ENCODE data around the gene RXFP1.

The RXFP1 gene

GRCh38 chr4:158529505-158529904 is 7.8 kb downstream of the RXFP1 start:
- TF ChIP-seq TAF1 (IDR thresholded peaks at IDR 0.05; ENCODE audit: borderline replicate concordance, low read depth, low read length), result no peak
- TF ChIP-seq POLR2AphosphoS5 (IDR thresholded peaks at IDR 0.05; ENCODE audit: low read depth, low read length), result no peak
- TF ChIP-seq POLR2A (IDR thresholded peaks at IDR 0.05; ENCODE audit: low read depth, low read length), result no peak
- FAIRE-seq, result no peak
- no peak for DNase-seq (ENCODE audit: insufficient read length)

DNA sequence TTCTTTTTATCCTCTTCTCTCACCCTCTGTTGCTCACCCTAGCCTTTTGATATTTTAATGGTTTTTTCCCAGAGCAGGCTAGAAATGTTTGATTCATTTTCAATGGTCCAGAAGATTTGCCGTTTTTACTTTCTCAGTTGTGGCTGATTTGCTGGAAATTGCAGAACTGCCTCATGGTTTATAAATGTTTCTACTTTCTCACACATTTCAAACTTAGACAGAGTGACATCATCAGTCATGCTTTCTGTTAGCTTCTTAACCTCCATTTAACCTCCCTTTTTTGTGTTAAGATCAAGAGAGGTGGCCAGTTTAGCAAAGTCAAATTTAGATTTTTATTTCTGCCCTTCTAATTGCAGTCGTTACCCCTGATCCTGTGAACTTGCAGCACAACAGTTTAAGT is 8.7 kb downstream of the RXFP1 start:
- FAIRE-seq (no peak), DNase-seq (ENCODE audit: insufficient read length) (no peak)
- TF ChIP-seq POLR2AphosphoS5 (IDR thresholded peaks at IDR 0.05; ENCODE audit: low read depth, low read length) (no peak), POLR2A (IDR thresholded peaks at IDR 0.05; ENCODE audit: low read depth, low read length) (no peak), TAF1 (IDR thresholded peaks at IDR 0.05; ENCODE audit: borderline replicate concordance, low read depth, low read length) (no peak)

DNA sequence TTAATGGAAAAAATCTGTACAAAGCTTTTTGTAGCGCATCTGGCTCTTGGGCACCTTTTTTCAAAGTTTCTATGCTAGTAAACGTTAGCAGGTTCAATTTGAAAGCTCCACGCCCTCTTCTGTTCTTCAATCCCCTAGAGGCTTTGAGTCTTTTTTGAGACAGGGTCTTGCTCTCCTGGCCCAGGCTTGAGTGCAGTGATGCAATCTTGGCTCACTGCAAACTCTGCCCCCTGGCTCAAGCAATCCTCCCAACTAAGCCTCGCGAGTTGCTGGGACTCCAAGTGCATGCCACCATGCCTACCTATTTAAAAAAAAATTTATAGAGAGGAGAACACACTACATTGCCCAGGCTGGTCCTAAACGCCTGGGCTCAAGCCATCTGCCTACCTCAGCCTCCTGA is 9.2 kb downstream of the RXFP1 start:
- FAIRE-seq, result no peak
- TF ChIP-seq POLR2A (IDR thresholded peaks at IDR 0.05; ENCODE audit: low read depth, low read length) (no peak), POLR2AphosphoS5 (IDR thresholded peaks at IDR 0.05; ENCODE audit: low read depth, low read length) (no peak), TAF1 (IDR thresholded peaks at IDR 0.05; ENCODE audit: borderline replicate concordance, low read depth, low read length) (no peak)
- no peak for DNase-seq (ENCODE audit: insufficient read length)

DNA sequence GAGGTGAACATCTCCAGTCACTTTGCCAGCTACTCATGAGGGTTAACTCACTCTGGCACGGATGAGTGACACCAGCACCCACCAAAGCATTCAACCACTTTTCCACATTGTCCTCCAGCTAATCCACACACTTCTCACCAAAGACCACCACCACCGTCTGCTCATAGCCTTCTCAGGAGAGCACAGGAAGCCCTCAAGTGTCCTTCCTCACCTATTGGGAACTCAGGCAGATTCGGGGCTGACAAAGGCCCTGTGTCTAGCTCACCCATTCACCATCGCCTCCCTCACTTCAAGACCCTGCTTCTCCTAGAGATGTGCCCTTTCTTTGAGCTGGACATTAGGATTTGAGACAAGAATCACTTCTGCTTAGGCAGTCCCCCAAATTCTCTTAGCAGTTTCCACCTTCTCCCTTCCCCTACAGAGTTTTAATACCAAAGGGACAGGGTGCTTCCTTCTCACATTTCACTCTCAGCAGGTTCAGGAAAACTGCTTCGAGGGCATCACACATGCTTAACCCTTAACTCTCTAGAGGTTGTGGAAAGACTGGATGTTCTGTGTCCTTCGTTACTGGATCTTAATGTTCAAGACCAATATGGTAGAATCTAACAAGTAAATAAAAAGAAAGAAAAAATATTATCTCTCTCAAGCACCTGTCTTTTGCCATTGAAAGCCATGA is 11.0 kb downstream of the RXFP1 start:
- no peak for TF ChIP-seq POLR2AphosphoS5 (IDR thresholded peaks at IDR 0.05; ENCODE audit: low read depth, low read length)
- no peak for TF ChIP-seq TAF1 (IDR thresholded peaks at IDR 0.05; ENCODE audit: borderline replicate concordance, low read depth, low read length)
- TF ChIP-seq POLR2A (IDR thresholded peaks at IDR 0.05; ENCODE audit: low read depth, low read length), result no peak
- no peak for DNase-seq (ENCODE audit: insufficient read length)
- no peak for FAIRE-seq

DNA sequence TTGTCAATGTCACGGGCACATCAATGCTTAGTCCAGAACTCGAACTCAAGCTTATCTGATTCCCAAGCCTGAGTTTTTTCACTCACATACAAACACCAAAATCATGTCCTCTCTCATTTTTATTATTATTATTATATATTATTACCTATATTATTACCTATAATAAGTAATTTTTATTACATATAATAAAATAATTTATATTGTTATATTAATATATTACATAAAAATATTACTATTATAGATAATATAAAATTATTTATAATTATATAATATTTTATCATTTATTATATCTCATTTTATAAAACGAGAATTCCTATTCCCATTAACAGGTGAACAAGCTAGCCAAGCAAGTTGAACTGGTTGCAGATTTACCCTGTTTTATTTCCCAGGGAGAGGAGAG is 13.0 kb downstream of the RXFP1 start:
- no peak for DNase-seq (ENCODE audit: insufficient read length)
- no peak for FAIRE-seq
- TF ChIP-seq POLR2A (IDR thresholded peaks at IDR 0.05; ENCODE audit: low read depth, low read length) (no peak), TAF1 (IDR thresholded peaks at IDR 0.05; ENCODE audit: borderline replicate concordance, low read depth, low read length) (no peak), POLR2AphosphoS5 (IDR thresholded peaks at IDR 0.05; ENCODE audit: low read depth, low read length) (no peak)

DNA sequence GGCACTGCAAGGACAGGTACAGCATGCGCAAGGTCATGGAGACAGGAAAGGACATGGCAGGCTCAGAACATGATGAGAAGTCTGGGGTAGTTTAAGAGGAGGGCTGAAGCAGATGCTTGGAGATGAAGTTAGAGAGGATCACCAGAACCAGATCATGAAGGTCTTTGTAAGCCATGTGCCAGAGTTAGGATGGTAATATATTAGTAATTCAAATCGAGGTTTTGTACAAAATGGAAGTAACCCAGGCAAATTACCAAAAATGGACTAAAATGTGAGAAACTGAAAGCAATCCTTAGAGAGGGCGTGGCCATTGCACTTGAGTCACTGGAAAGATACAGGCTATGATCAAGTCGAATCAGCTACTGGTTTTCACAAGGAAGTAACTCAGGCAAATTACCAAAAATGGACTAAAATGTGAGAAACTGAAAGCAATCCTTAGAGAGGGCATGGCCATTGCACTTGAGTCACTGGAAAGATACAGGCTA is 13.5 kb downstream of the RXFP1 start:
- DNase-seq (ENCODE audit: insufficient read length), result no peak
- peak; percentile 69 for FAIRE-seq
- TF ChIP-seq POLR2A (IDR thresholded peaks at IDR 0.05; ENCODE audit: low read depth, low read length) (no peak), TAF1 (IDR thresholded peaks at IDR 0.05; ENCODE audit: borderline replicate concordance, low read depth, low read length) (no peak), POLR2AphosphoS5 (IDR thresholded peaks at IDR 0.05; ENCODE audit: low read depth, low read length) (no peak)

- no peak for FAIRE-seq
- no peak for DNase-seq (ENCODE audit: insufficient read length)
- no peak for TF ChIP-seq POLR2AphosphoS5 (IDR thresholded peaks at IDR 0.05; ENCODE audit: low read depth, low read length)
- TF ChIP-seq TAF1 (IDR thresholded peaks at IDR 0.05; ENCODE audit: borderline replicate concordance, low read depth, low read length), result no peak
- TF ChIP-seq POLR2A (IDR thresholded peaks at IDR 0.05; ENCODE audit: low read depth, low read length), result no peak
Measured at GRCh38 chr4:158536833-158537232, 15.2 kb downstream of the RXFP1 start.

GRCh38 chr4:158538176-158538575 is 16.5 kb downstream of the RXFP1 start:
- no peak for DNase-seq (ENCODE audit: insufficient read length)
- no peak for FAIRE-seq
- TF ChIP-seq POLR2AphosphoS5 (IDR thresholded peaks at IDR 0.05; ENCODE audit: low read depth, low read length) (no peak), POLR2A (IDR thresholded peaks at IDR 0.05; ENCODE audit: low read depth, low read length) (no peak), TAF1 (IDR thresholded peaks at IDR 0.05; ENCODE audit: borderline replicate concordance, low read depth, low read length) (no peak)

DNA sequence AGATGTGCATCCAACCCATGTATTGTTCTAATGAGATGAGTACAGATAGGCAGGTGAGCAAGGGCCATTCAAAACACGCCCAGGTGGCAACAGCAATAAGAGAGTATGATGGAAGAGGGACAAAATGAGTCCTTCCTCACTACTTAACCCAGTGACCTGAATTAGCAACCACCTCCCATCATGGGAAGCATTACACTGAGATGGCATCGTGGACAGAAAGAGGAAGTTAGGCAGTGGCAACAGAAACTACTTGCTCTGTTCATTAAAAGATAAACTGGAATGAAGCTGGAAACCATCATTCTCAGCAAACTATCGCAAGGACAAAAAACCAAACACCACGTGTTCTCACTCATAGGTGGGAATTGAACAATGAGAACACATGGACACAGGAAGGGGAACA is 17.2 kb downstream of the RXFP1 start:
- DNase-seq (ENCODE audit: insufficient read length) (no peak), FAIRE-seq (no peak)
- TF ChIP-seq POLR2A (IDR thresholded peaks at IDR 0.05; ENCODE audit: low read depth, low read length) (no peak), TAF1 (IDR thresholded peaks at IDR 0.05; ENCODE audit: borderline replicate concordance, low read depth, low read length) (no peak), POLR2AphosphoS5 (IDR thresholded peaks at IDR 0.05; ENCODE audit: low read depth, low read length) (no peak)

GRCh38 chr4:158540125-158540907 is 18.6 kb downstream of the RXFP1 start:
- no peak for FAIRE-seq
- no peak for DNase-seq (ENCODE audit: insufficient read length)
- TF ChIP-seq POLR2AphosphoS5 (IDR thresholded peaks at IDR 0.05; ENCODE audit: low read depth, low read length), result no peak
- no peak for TF ChIP-seq POLR2A (IDR thresholded peaks at IDR 0.05; ENCODE audit: low read depth, low read length)
- TF ChIP-seq TAF1 (IDR thresholded peaks at IDR 0.05; ENCODE audit: borderline replicate concordance, low read depth, low read length), result no peak

DNA sequence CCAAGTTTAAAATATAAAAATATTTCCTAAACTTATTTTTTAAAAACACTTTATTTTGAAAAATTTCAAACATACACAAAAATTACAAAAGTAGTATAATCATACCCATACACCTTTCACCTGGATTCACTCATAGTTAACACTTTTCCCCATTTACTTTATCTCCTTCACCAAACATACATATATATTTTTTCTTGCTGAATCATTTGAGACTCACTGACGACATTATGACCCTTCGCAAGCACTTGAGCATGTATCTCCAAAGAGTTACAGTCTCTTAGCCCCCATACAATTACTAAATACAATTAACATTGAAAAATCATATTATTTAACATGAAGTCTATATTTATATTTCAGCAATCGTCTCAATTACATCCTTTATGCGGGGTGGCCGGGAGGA is 19.8 kb downstream of the RXFP1 start:
- DNase-seq (ENCODE audit: insufficient read length) (no peak), FAIRE-seq (no peak)
- TF ChIP-seq POLR2A (IDR thresholded peaks at IDR 0.05; ENCODE audit: low read depth, low read length) (no peak), TAF1 (IDR thresholded peaks at IDR 0.05; ENCODE audit: borderline replicate concordance, low read depth, low read length) (no peak), POLR2AphosphoS5 (IDR thresholded peaks at IDR 0.05; ENCODE audit: low read depth, low read length) (no peak)

GRCh38 chr4:158543191-158543590 is 21.5 kb downstream of the RXFP1 start:
- no peak for DNase-seq (ENCODE audit: insufficient read length)
- no peak for TF ChIP-seq TAF1 (IDR thresholded peaks at IDR 0.05; ENCODE audit: borderline replicate concordance, low read depth, low read length)
- TF ChIP-seq POLR2AphosphoS5 (IDR thresholded peaks at IDR 0.05; ENCODE audit: low read depth, low read length), result no peak
- TF ChIP-seq POLR2A (IDR thresholded peaks at IDR 0.05; ENCODE audit: low read depth, low read length), result no peak
- no peak for FAIRE-seq

All from GM12892 (cell line).